Glomerular endothelial cell (primary cell): ENCODE data around the gene RPSA. TPM values are rescaled to one million over a fixed set of nuclear protein-coding genes. Genes with fewer than 3 reads are reported as not detected.
"Not testable (repeated sequence)": the region's sequence is repeated elsewhere in the genome, so short reads cannot be mapped to it uniquely, and the experiment has no call there.

Experiments
- DNase-seq: peaks from one replicate; pipeline ENCODE4 v3.0.0-alpha.2; 2011; ENCODE audit warnings: low read depth, low spot score; ENCODE audit errors: extremely low read depth
- total RNA-seq: library from RNA; depleted of rRNA; stranded (reverse); fragments of >200 nt; gene quantifications from 2 replicates; pipeline ENCODE4 v1.2.3, GENCODE V29; 2015

The RPSA gene
- 742 and 1,345 TPM in 2 replicates for total RNA-seq

GRCh38 chr3:39406368-39407258 lies at the start of gene RPSA:
TSS of gene RPSA (plus strand) at chr3:39406720. CDS start at chr3:39407654, 934 bp downstream.
- peak; percentile 85 for DNase-seq

- no peak for DNase-seq
Observed at GRCh38 chr3:39358333-39358732, 48.2 kb upstream of the RPSA start.

- no peak for DNase-seq
Observed at GRCh38 chr3:39361252-39361927, 45.1 kb upstream of the RPSA start.

- no peak for DNase-seq
Observed at GRCh38 chr3:39362192-39362591, 44.3 kb upstream of the RPSA start.

- DNase-seq: no peak
Observed at GRCh38 chr3:39362812-39363211, 43.7 kb upstream of the RPSA start.

GRCh38 chr3:39370450-39370849 lies 36.1 kb upstream of the RPSA start:
- DNase-seq: not testable (repeated sequence)

GRCh38 chr3:39372833-39373232 lies 33.7 kb upstream of the RPSA start:
- no peak for DNase-seq

- no peak for DNase-seq
Observed at GRCh38 chr3:39376959-39377634, 29.4 kb upstream of the RPSA start.

- no peak for DNase-seq
Observed at GRCh38 chr3:39378088-39378487, 28.4 kb upstream of the RPSA start.

GRCh38 chr3:39378957-39379777 lies 27.4 kb upstream of the RPSA start:
- no peak for DNase-seq

- DNase-seq: no peak
Observed at GRCh38 chr3:39379778-39380155, 26.8 kb upstream of the RPSA start.

- DNase-seq: no peak
Observed at GRCh38 chr3:39381432-39381831, 25.1 kb upstream of the RPSA start.

- no peak for DNase-seq
Observed at GRCh38 chr3:39383045-39383880, 23.3 kb upstream of the RPSA start, which contains the start of gene SLC25A38. TSS of gene SLC25A38 (plus strand) at chr3:39383370. CDS start at chr3:39383725, 355 bp downstream.

- no peak for DNase-seq
Observed at GRCh38 chr3:39383881-39384664, 22.4 kb upstream of the RPSA start.

GRCh38 chr3:39384665-39385000 lies 21.9 kb upstream of the RPSA start:
- DNase-seq: no peak

- no peak for DNase-seq
Observed at GRCh38 chr3:39385456-39386090, 20.9 kb upstream of the RPSA start.

GRCh38 chr3:39386318-39386717 lies 20.2 kb upstream of the RPSA start:
- no peak for DNase-seq

GRCh38 chr3:39387411-39387975 lies 19.0 kb upstream of the RPSA start:
- DNase-seq: no peak
